Activated CD8-positive, alpha-beta memory T cell treated with anti-CD3 and anti-CD28 coated beads, Interleukin-2, amount 10 ng/mL, durations not matched to agents 7 days and 5 days (primary cell): ENCODE measurements around the gene MTO1. TPM values are rescaled to one million over a fixed set of nuclear protein-coding genes. Genes with fewer than 3 reads are reported as not detected.
"Not testable (repeated sequence)": the region's sequence is repeated elsewhere in the genome, so short reads cannot be mapped to it uniquely, and the experiment has no call there.

Source experiments
- ATAC-seq: fragments of 150-1000 bp; cut with Tn5 transposase; one replicate; pipeline ENCODE4 v1.10.0; 2021; ENCODE audit warnings: moderate library complexity
- CTCF ChIA-PET: fragments of 350-600 bp; sonication (Branson Sonifier 250); formaldehyde crosslinking; loops from one replicate; lab custom pipeline; 2021; ENCODE audit warnings: antibody characterized with exemption; lab: Charles Lee
- DNase-seq: peaks from one replicate; pipeline ENCODE4 v3.0.0-alpha.2; 2020
- H3K27ac Mint-ChIP-seq: one replicate; pipeline ENCODE4 v1.8.0; 2021; ENCODE audit warnings: mild to moderate bottlenecking, mixed read lengths
- H3K27me3 Mint-ChIP-seq: one replicate; pipeline ENCODE4 v1.8.0; 2021; ENCODE audit warnings: mixed read lengths
- H3K36me3 Mint-ChIP-seq: one replicate; pipeline ENCODE4 v1.8.0; 2021; ENCODE audit warnings: mild to moderate bottlenecking, mixed read lengths
- H3K4me1 Mint-ChIP-seq: one replicate; pipeline ENCODE4 v1.8.0; 2021; ENCODE audit warnings: mixed read lengths
- H3K4me3 Mint-ChIP-seq: one replicate; pipeline ENCODE4 v1.8.0; 2021; ENCODE audit warnings: mild to moderate bottlenecking, moderate library complexity, mixed read lengths
- H3K9me3 Mint-ChIP-seq: one replicate; pipeline ENCODE4 v1.8.0; 2022; ENCODE audit warnings: low read depth, mixed read lengths
- total RNA-seq, 2 experiments: library from RNA; stranded (reverse); gene quantifications; one replicate each; pipeline ENCODE4 v1.2.3, GENCODE V29; 2021

The MTO1 gene
- total RNA-seq, 2 experiments from 2014 or later: 65.8 to 66.6 TPM

DNA sequence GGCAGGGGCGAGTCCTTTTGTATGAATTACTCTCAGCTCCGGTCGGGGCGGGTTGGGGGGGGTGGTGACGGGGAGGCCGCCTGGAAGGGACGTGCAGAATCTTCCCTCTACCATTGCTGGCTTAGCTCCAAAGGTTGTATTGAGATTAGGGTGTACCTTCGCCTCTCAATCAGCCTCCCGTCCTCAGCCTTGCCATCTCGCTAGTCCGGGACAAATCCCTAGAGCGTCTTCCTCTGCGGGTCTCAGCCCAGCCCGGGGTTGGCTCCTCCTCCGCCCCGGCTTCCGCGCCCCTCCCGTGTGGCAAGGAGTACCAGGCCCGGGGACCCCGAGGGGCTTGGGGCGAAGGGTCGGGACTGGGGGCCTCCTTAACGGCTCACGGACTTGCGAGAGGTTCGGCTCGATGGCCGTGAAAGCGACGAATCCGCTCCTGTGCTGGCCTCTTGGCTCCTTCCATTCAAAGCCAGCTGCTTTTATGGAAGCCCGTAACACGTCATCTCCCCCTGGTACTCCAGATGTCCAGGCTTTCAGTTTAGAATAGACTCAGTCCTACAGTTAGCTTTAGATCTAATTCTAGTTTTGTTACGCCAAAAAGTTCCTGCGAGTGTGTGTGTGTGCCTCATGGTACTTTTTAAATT is 59.9 kb downstream of the MTO1 start:
- DNase-seq (peak; percentile 85), ATAC-seq (peak; percentile 45)
- H3K9me3 Mint-ChIP-seq: no peaks in the 10 kb centered on the region
- H3K27ac Mint-ChIP-seq: peak overlapping the region; percentile 99
- H3K36me3 Mint-ChIP-seq: peaks cover 44% of the 10 kb centered on the region
- H3K4me1 Mint-ChIP-seq: peaks cover 40% of the 10 kb centered on the region
- peak overlapping the region; percentile 96 for H3K4me3 Mint-ChIP-seq
- CTCF ChIA-PET: interaction anchor here (1.0 to 5.9 kb wide), 10 partner anchors 18 to 132 kb away, joined by 3 to 42 read pairs (median 6); partner anchors contain the start of genes MTO1 and SLC17A5
- no peaks in the 10 kb centered on the region for H3K27me3 Mint-ChIP-seq

DNA sequence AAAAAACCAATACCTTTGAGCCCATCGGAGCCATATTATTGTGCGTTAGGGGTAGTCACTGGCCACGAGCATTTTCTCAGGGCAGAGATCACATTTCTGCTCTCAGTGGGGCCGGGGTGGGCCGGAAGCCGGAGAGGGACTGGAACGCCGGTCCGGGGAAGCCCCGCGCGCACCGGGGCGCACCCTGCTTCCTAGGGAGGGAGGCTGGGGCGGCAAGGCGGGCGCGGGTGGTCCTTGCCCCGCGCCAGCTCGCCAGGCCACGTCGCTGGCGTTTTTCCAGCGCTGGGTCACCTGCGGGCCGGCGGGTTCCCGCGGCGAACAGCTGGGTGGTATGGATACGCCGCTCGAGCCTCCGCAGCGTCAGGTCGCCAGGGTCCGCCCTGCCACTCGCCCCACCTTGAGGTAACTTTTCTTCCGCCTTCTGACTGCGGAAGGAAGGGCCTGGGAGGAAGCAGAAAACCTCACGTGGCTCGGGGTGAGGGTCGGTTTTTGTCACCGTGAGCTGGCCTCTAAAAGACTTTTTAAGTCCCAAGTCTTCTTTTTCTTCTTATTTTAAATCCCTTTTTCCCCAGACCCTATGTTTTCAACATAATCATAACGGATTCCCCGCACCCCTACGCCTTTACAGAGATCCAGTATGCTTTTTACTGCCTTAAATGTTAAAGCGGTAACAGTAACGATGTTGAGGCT is 62.0 kb downstream of the MTO1 start:
- peak; percentile 46 for ATAC-seq
- Mint-ChIP-seq H3K4me1 (peaks cover 23% of the 10 kb centered on the region), H3K4me3 (peak overlapping the region; percentile 96), H3K27me3 (no peaks in the 10 kb centered on the region), H3K9me3 (no peaks in the 10 kb centered on the region), H3K27ac (peak overlapping the region; percentile 99), H3K36me3 (peaks cover 27% of the 10 kb centered on the region)
- peak; percentile 90 for DNase-seq
- CTCF ChIA-PET: interaction anchor here (1.3 to 5.9 kb wide), 6 partner anchors 9 to 130 kb away, joined by 4 to 42 read pairs (median 6); partner anchors contain the start of gene SLC17A5

- no peak for ATAC-seq
- H3K36me3 Mint-ChIP-seq: peaks cover 5% of the 10 kb centered on the region
- no peak overlapping the region for H3K27ac Mint-ChIP-seq
- CTCF ChIA-PET: no interaction called here
- peaks cover 2% of the 10 kb centered on the region for H3K27me3 Mint-ChIP-seq
- no peak overlapping the region for H3K4me3 Mint-ChIP-seq
- H3K9me3 Mint-ChIP-seq: no peaks in the 10 kb centered on the region
- DNase-seq: peak; percentile 11
- H3K4me1 Mint-ChIP-seq: peaks cover 10% of the 10 kb centered on the region
These were observed 64.2 kb downstream of the MTO1 start for GRCh38 chr6:73525546-73526330.

GRCh38 chr6:73528897-73529296 is 67.4 kb downstream of the MTO1 start:
- Mint-ChIP-seq H3K27ac (no peak overlapping the region), H3K36me3 (no peaks in the 10 kb centered on the region), H3K4me1 (peaks cover 6% of the 10 kb centered on the region), H3K9me3 (no peaks in the 10 kb centered on the region), H3K27me3 (peaks cover 2% of the 10 kb centered on the region), H3K4me3 (no peak overlapping the region)
- CTCF ChIA-PET: no interaction called here
- no peak for ATAC-seq
- peak; percentile 12 for DNase-seq

GRCh38 chr6:73532293-73532692 is 70.8 kb downstream of the MTO1 start:
- Mint-ChIP-seq H3K4me3 (no peak overlapping the region), H3K4me1 (no peaks in the 10 kb centered on the region), H3K27ac (no peak overlapping the region), H3K36me3 (no peaks in the 10 kb centered on the region), H3K9me3 (no peaks in the 10 kb centered on the region), H3K27me3 (peaks cover 2% of the 10 kb centered on the region)
- ATAC-seq: no peak
- CTCF ChIA-PET: interaction anchor here (1.0 to 1.6 kb wide), 2 partner anchors 8 to 13 kb away, joined by 3 to 5 read pairs; no protein-coding TSS in a partner anchor
- no peak for DNase-seq

DNA sequence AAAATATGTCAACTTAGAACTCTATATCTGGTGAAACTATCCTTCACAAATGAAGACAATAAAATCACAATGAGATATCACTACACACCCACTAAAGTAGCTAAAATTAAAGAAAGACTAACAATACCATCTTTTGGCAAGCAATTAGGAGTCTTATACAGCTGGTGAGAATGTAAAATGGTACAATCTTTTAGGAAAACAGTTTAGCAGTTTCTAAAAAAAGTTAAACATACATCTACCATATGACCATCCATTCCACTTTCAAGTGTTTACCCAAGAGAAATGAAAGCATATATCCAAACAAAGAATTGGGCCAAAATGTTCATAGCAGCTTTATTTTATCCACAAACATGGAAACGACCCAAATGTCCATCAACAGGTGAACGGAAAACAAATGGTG is 73.1 kb downstream of the MTO1 start:
- Mint-ChIP-seq H3K4me1 (no peaks in the 10 kb centered on the region), H3K9me3 (no peaks in the 10 kb centered on the region), H3K27ac (no peak overlapping the region), H3K4me3 (no peak overlapping the region), H3K27me3 (no peaks in the 10 kb centered on the region), H3K36me3 (no peaks in the 10 kb centered on the region)
- DNase-seq (no peak), ATAC-seq (no peak)
- CTCF ChIA-PET: interaction anchor here (0.6 kb wide), 1 partner anchor 93 kb away, joined by 3 read pairs; no protein-coding TSS in a partner anchor

DNA sequence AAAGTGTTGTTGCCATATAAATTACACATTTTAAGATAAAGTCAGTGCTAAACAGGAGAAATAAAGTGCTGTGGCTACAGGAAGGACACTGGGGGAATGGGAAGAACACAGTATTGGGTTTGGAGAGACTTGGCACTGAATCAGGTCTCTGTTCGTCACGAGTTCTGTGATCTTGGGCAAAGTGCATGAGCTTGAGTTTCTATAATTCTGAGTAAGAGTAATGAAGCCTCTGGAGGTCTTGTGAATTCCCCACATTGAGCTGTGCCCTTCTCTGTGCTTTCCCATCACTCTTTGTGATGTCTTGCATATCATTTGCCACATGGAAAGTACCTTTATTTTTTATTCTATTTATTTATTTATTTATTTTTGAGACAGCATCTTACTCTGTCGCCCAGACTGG is 76.1 kb downstream of the MTO1 start:
- no peak for ATAC-seq
- Mint-ChIP-seq H3K36me3 (no peaks in the 10 kb centered on the region), H3K9me3 (no peaks in the 10 kb centered on the region), H3K4me3 (no peak overlapping the region), H3K27me3 (no peaks in the 10 kb centered on the region), H3K4me1 (no peaks in the 10 kb centered on the region), H3K27ac (no peak overlapping the region)
- DNase-seq: peak; percentile 15
- CTCF ChIA-PET: interaction anchor here (0.7 kb wide), 1 partner anchor 77 kb away, joined by 3 read pairs; no protein-coding TSS in a partner anchor

- H3K27me3 Mint-ChIP-seq: no peaks in the 10 kb centered on the region
- no peaks in the 10 kb centered on the region for H3K36me3 Mint-ChIP-seq
- CTCF ChIA-PET: no interaction called here
- no peak overlapping the region for H3K4me3 Mint-ChIP-seq
- H3K9me3 Mint-ChIP-seq: no peaks in the 10 kb centered on the region
- DNase-seq (no peak), ATAC-seq (no peak)
- no peaks in the 10 kb centered on the region for H3K4me1 Mint-ChIP-seq
- H3K27ac Mint-ChIP-seq: no peak overlapping the region
These were observed 76.7 kb downstream of the MTO1 start for GRCh38 chr6:73538116-73538779.

- H3K36me3 Mint-ChIP-seq, H3K9me3 Mint-ChIP-seq, H3K4me3 Mint-ChIP-seq, H3K27ac Mint-ChIP-seq, H3K4me1 Mint-ChIP-seq, ATAC-seq, H3K27me3 Mint-ChIP-seq, DNase-seq: not testable (repeated sequence)
- CTCF ChIA-PET: interaction anchor here (1.5 to 2.3 kb wide), 2 partner anchors 38 to 68 kb away, joined by 3 to 5 read pairs; no protein-coding TSS in a partner anchor
These were observed 80.9 kb downstream of the MTO1 start for GRCh38 chr6:73542481-73542880.

DNA sequence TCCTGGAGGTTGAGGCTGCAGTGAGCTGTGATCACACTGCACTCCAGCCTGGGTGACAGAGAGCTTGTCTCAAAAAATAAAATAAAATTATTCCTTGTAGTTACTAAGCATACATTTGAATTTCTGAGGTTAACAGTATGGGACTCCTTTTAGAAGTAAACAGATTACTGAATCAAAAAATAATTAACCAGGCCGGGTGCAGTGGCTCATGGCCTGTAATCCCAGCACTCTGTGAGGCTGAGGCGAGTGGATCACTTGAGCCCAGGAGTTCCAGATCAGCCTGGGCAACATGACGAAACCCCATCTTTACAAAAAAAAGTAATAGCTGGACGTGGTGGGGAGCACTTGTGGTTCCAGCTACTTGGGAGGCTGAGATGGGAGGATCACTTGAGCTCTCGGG is 81.4 kb downstream of the MTO1 start:
- CTCF ChIA-PET: interaction anchor here (0.6 to 1.5 kb wide), 3 partner anchors 20 to 172 kb away, joined by 3 to 4 read pairs (median 4); no protein-coding TSS in a partner anchor
- ATAC-seq (no peak), DNase-seq (no peak)
- Mint-ChIP-seq H3K36me3 (no peaks in the 10 kb centered on the region), H3K9me3 (no peaks in the 10 kb centered on the region), H3K27me3 (peaks cover 3% of the 10 kb centered on the region), H3K4me3 (no peak overlapping the region), H3K27ac (no peak overlapping the region), H3K4me1 (no peaks in the 10 kb centered on the region)

DNA sequence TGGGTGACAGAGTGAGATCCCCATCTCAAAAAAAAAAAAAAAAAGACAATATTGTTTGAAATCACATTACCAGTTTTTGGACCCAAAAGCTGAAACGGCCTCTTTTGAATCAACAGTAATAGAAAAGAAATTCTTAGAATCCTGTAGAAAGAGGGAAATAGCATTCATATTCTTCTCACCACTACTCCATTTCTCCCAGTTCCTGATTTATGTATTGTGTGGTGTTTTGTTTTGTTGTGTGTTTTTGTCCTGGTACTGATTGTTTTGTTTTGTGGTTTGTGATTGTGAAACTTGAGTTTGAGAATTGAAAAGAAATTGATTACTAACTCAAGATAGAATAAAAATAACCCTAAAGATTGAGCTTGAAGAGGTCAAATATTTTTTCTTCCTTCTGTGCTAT is 85.5 kb downstream of the MTO1 start:
- Mint-ChIP-seq H3K27ac (no peak overlapping the region), H3K4me1 (no peaks in the 10 kb centered on the region), H3K27me3 (peaks cover 3% of the 10 kb centered on the region), H3K36me3 (no peaks in the 10 kb centered on the region), H3K9me3 (no peaks in the 10 kb centered on the region), H3K4me3 (no peak overlapping the region)
- CTCF ChIA-PET: no interaction called here
- no peak for ATAC-seq
- no peak for DNase-seq

DNA sequence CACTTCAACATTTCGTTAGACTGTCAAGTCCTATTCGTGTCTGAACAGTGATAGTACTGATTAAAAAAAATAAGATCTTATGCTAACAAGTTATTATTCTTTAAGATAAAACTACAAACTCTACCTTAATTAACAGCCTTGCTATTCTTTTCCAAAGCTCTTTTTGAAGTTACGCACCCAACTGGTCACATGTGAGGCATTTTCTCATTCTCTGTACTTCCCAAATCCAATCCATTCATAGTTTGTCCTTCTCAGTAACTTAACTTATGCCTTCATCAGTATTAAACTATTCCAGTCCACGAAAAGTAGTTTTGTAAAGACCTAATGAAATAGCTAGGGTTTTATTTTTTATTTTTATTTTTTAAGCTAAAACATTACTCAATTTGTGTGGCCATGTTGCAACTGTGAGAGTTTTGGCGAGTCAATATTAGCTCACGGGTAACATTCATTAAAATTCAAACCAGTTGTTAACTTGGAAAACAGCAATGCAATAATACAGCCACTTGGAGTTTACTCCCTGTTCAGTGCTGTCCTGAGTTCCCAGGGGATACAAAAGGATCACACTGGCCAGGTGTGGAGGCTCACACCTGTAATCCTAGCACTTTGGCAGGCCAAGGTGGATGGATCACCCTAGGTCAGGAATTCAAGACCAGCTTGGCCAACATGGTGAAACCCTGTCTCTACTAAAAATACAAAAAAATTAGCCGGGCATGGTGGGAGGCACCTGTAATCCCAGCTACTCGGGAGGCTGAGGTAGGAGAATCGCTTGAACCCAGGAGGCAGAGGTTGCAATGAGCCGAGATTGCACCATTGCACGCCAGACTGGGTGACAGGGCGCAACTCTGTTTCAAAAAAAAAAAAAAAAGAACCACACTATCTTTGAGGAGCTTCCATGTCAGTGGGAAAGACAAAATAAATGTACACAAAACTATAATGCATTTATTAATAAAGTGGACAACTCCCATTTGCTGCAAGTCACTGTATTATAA is 87.2 kb downstream of the MTO1 start:
- H3K9me3 Mint-ChIP-seq: no peaks in the 10 kb centered on the region
- CTCF ChIA-PET: interaction anchor here (0.5 kb wide), 1 partner anchor 21 kb away, joined by 3 read pairs; no protein-coding TSS in a partner anchor
- no peaks in the 10 kb centered on the region for H3K36me3 Mint-ChIP-seq
- H3K27ac Mint-ChIP-seq: no peak overlapping the region
- no peaks in the 10 kb centered on the region for H3K4me1 Mint-ChIP-seq
- peaks cover 3% of the 10 kb centered on the region for H3K27me3 Mint-ChIP-seq
- DNase-seq (no peak), ATAC-seq (no peak)
- no peak overlapping the region for H3K4me3 Mint-ChIP-seq
